A549 (cell line): ENCODE data around the gene LIN37.

Source experiments
- CHD2 ChIP-seq: fragments of 150-350 bp; IDR thresholded peaks from 2 replicates; pipeline ENCODE4 v1.6.1; 2014; ENCODE audit warnings: low read length; ENCODE audit not compliant: partially characterized antibody
- EP300 ChIP-seq, 2 experiments: fragments of >200 bp; sonication (Bioruptor Twin); formaldehyde crosslinking; IDR thresholded peaks; 2 replicates in 1 of 2; 3 replicates in 1 of 2; pipeline ENCODE4 v1.6.1; 2016 to 2017
- MAFK ChIP-seq: fragments of 450-650 bp; IDR thresholded peaks from 2 replicates; pipeline ENCODE4 v1.6.1; 2014; ENCODE audit not compliant: partially characterized antibody
- TF ChIP-seq, protein P1 (sequence below): fragments of >200 bp; sonication (Bioruptor Twin); formaldehyde crosslinking; IDR thresholded peaks from 3 replicates; pipeline ENCODE4 v1.5.1; 2016
- TF ChIP-seq, protein P2 (sequence below): fragments of 150-350 bp; IDR thresholded peaks from 2 replicates; pipeline ENCODE4 v1.6.1; 2014; ENCODE audit warnings: low read depth, mild to moderate bottlenecking, low read length

DNA sequence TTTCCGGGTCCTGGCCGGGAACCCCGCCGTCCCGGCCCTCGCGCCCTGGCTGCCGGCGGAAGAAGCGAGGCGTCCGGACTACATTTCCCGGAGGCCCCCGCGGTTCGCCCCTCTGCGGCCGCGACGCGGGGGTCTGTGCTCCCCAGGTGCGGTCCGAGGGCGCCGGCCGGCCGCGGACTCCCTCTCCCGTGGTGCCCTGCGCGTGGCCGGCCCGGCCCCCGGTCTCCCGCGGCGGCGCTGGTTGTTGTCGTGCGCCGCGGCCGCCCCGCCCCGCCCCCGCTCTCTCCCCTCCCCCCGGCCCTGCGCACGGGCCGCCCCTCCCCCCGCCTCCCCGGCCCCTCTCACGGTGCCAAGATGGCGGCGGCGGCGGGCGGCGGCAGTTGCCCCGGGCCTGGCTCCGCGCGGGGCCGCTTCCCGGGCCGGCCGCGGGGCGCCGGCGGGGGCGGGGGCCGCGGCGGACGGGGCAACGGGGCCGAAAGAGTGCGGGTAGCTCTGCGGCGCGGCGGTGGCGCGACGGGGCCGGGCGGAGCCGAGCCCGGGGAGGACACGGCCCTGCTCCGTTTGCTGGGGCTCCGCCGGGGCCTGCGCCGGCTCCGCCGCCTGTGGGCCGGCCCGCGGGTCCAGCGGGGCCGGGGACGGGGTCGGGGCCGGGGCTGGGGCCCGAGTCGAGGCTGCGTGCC lies 30.6 kb upstream of the LIN37 start, which contains the start of gene KMT2B:
- TF ChIP-seq MAFK (no peak), EP300 (IDR thresholded peaks at IDR 0.05) (no peak), CHD2 (no peak)
- TF ChIP-seq, protein P1, sequence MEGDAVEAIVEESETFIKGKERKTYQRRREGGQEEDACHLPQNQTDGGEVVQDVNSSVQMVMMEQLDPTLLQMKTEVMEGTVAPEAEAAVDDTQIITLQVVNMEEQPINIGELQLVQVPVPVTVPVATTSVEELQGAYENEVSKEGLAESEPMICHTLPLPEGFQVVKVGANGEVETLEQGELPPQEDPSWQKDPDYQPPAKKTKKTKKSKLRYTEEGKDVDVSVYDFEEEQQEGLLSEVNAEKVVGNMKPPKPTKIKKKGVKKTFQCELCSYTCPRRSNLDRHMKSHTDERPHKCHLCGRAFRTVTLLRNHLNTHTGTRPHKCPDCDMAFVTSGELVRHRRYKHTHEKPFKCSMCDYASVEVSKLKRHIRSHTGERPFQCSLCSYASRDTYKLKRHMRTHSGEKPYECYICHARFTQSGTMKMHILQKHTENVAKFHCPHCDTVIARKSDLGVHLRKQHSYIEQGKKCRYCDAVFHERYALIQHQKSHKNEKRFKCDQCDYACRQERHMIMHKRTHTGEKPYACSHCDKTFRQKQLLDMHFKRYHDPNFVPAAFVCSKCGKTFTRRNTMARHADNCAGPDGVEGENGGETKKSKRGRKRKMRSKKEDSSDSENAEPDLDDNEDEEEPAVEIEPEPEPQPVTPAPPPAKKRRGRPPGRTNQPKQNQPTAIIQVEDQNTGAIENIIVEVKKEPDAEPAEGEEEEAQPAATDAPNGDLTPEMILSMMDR = no peak; the same call in 2 of the 3 replicates
- TF ChIP-seq, protein P2, sequence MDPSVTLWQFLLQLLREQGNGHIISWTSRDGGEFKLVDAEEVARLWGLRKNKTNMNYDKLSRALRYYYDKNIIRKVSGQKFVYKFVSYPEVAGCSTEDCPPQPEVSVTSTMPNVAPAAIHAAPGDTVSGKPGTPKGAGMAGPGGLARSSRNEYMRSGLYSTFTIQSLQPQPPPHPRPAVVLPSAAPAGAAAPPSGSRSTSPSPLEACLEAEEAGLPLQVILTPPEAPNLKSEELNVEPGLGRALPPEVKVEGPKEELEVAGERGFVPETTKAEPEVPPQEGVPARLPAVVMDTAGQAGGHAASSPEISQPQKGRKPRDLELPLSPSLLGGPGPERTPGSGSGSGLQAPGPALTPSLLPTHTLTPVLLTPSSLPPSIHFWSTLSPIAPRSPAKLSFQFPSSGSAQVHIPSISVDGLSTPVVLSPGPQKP = no peak
